PFSK-1 (cell line): ENCODE results near the gene JPH3.

ENCODE experiments used
- POLR2AphosphoS5 ChIP-seq: IDR thresholded peaks from 2 replicates; pipeline ENCODE4 v1.6.1; 2012; ENCODE audit warnings: low read depth, mild to moderate bottlenecking, control low read depth, low read length, moderate library complexity
- REST ChIP-seq, 2 experiments: IDR thresholded peaks; 2 replicates each; pipeline versions ENCODE4 v1.6.1 to v1.8.0; 2011 to 2012; ENCODE audit warnings: low read depth in 2 of 2, low read length in 2 of 2, control low read depth in 1 of 2, inconsistent platforms in 1 of 2, mild to moderate bottlenecking in 1 of 2, moderate library complexity in 1 of 2; ENCODE audit not compliant: insufficient read depth in 1 of 2

- TF ChIP-seq POLR2AphosphoS5 (no peak), REST (IDR thresholded peaks at IDR 0.05; ENCODE audit: insufficient read depth in 1 of 2, low read depth in 2 of 2, low read length in 2 of 2) (no peak)
These were observed 20.5 kb upstream of the JPH3 start for GRCh38 chr16:87581857-87582215.
